Stimulated activated CD4-positive, alpha-beta T cell treated with anti-CD3 and anti-CD28 coated beads, Interleukin-12 subunit alpha, Interleukin-12 subunit beta, amount 100 ng/mL, for 48 hours (primary cell): ENCODE data around the gene CA12.

Source experiments
- DNase-seq, 3 donors: peaks; one replicate each; pipeline ENCODE4 v3.0.0-alpha.2; 2020; ENCODE audit warnings: low read depth in 2 of 3, low spot score in 1 of 3

CA12 gene

DNA sequence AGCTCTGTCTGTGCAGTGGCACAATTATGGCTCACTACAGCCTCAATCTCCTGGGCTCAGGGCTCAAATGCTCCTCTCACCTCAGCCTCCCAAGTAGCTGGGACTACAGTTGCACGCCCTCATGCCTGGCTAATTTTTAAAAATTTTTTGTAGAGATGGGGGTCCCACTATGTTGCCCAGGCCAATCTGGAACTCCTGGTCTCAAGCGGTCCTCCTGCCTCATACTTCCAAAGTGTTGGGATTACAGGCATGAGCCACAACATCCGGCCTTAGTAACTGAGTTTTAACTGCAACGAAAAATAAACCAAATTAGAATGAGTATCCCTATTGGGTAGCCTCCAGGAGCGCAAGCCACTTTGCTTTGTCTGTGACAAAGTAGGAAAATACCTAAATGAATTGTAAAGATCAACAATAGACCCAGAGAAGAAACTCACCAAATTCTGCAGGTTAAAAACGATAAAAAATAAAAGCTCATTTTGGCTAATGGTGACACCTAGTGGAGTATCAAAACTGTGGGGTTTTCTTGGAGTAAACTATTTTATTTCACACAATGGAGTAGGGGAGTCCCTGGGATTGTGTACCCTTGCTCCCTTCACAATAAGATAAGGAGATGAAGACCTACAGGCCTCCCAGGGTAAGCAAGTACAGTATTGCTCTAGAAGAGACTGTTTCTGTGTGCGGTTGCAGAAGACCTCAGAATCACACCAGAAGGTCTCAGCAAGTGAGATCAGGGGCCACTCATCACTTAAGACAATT lies 21.0 kb upstream of the CA12 start:
- peak in 1 of 3 donors; percentile 28 for DNase-seq

GRCh38 chr15:63401714-63402497 lies 20.3 kb upstream of the CA12 start:
- no peak for DNase-seq

- DNase-seq, result peak in 2 of 3 donors; percentile 8 to 11
These were observed 19.4 kb upstream of the CA12 start for GRCh38 chr15:63401078-63401477.

DNA sequence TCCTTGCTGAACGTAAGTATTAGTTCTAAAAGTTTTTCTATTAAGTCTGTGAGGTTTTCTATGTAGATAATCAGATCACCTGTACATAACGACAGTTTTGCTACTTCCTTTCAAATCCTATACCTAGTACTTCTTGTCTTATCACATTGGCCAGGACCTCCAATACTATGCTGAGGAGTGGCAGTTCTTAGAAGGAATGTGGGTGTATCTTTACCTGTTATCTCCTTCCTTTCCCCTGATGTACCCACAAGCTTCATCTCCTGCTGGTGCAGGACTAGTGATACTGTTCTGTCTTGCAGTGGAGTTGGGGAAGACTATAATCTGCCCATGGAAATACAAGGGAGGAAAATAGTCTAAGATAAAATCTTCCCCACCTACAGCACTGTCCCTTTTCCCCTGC lies 16.8 kb upstream of the CA12 start:
- no peak for DNase-seq

DNA sequence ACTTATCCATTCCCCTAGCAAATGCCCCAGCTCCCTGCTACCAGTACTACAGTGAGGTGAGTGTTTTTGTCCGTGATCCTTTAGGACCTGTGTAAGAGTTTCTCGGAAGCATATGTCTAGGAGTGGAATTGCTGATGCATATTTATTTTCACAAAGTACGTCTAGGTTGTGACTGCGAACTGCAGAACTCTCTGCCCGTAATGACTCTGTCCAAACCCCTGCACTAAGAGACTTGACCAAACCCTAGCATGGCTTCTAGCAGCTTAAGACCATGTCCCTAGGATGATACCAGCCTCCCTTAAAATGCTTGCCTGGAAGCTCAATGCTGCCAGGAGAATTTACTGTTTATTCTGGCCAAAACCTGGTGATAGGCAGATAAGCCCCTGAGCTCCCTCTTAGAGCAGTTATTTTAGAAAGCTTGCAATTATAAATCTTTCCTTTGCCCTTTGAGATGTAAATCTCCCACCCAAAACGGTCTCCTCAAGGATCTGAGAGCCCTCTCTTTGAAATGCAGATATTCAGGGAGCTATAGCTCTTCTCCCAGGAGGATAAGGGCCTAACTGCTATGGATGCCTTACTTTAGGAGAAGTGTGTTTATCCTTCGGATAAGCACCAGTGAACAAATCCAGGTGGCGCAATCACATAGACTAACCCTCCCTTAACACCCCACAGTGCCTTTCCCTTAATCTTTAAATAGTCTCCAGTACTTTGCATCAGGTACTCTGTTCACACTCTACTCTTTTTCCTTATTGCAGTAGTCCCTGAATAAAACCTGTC lies 14.7 kb upstream of the CA12 start:
- no peak for DNase-seq

- DNase-seq, result no peak
These were observed 14.1 kb upstream of the CA12 start for GRCh38 chr15:63395730-63396151.

- DNase-seq, result no peak
These were observed 10.8 kb upstream of the CA12 start for GRCh38 chr15:63392361-63393009.

- DNase-seq, result no peak
These were observed 10.2 kb upstream of the CA12 start for GRCh38 chr15:63391669-63392360.

DNA sequence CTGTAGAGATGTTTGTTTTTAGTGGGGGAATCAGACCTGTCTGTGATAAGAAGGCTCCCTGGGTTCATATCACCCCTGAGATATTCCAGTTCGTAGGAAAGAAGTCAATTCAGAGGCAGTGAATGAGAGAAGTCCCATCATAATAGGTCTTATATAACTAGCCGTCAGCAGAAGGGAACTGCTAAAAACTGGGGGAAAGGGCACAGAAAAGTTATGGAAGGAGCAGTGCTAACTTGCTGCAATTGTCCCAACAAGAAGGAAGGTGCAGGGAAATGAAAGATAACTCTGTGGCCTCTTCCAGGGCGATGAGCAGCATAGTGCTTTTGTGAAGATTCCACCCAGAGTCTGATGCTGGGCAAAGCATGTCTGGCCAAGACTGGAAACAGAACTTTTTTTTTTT lies 9.0 kb upstream of the CA12 start:
- DNase-seq, result no peak

GRCh38 chr15:63389902-63390670 lies 8.4 kb upstream of the CA12 start:
- no peak for DNase-seq

GRCh38 chr15:63388511-63388910 lies 6.9 kb upstream of the CA12 start:
- no peak for DNase-seq

DNA sequence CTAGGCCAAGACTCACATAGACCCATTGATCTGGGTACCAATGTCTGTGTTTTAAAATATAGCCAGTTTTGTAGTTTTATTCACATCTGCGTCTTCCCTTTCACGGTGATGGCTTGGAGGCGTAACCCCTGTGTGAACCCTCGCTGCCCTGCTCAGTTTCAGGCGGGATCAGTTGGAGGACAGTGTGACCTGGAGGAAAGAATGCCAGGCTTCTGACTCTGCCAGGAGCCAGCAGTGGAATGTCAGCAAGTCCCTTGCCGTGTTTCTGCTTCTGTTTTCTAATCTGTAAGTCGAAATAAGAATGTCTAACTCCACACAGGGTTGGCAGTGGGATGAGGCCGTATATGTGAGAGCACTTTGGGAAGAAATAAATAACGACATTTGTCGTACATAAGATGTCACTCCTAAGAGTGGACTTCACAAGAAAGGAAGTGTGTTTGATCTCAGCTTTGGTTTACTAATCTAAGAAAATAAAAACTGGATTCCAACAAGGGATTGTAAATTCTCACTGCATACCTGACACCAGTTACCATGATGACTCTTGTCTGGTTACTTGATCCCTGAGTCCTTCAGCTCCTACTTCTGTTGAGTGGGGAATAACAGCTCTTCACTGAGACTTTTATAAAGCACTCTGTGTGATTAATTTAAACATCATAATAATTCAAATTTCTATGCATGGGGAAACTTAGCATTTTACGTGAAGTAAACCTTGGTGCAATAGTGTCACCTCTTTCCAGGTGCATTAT lies 6.3 kb upstream of the CA12 start:
- no peak for DNase-seq

- no peak for DNase-seq
These were observed 4.4 kb upstream of the CA12 start for GRCh38 chr15:63385911-63386531.

DNA sequence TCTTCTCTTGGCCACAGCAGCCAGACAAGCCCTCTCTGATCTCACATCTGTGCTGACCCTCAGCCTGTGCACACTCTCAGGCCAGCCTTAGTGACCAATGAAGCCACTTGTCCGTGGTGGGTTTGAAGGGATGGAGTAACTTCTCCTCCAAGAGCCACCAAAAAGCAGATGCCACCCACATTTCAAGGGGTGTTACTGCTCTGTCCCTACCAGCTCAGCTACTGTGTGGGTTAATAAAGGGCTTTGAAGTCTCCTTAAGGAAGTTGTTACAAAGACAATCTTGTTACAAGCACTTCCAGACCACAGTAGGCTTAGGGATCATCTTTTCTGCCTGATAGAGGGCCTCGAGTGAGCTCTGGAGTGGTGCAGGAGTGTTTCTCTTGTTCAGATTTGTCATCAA lies 3.3 kb upstream of the CA12 start:
- no peak for DNase-seq

DNA sequence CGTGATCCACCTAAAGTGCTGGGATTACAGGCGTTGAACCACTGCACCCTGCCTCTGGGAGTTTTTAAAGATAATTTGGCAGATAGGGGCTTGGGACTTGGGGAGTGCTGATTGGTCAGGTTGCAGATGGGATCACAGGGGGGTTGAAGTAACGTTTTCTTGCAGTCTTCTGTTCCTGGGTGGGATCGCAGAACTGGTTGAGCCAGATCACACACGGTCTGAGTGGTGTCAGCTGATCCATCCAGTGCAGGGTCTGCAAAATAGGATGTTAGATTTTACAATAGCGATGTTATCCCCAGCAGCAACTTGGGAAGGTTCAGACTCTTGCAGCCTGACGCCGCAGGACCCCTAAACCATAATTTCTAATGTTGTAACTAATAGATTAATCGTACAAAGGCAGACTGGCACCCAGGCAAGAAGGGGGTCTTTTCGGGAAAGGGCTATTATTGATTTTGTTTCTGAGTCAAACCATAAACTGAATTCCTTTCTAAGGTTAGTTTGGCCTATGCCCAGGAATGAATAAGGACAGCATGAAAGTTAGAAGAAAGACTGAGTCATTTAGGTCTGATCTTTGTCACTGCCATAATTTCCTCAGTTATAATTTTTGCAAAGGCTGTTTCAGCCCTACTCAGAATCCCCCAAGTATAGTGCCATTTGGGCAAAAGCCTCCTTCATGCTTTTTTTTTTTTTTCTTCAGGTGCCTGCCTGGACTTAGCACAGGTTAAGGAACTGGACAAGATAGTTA lies 1.5 kb upstream of the CA12 start:
- DNase-seq, result no peak

- no peak for DNase-seq
These were observed 801 bp downstream of the CA12 start for GRCh38 chr15:63380808-63381282.

GRCh38 chr15:63380151-63380807 lies 1.4 kb downstream of the CA12 start:
- DNase-seq, result no peak
